Astrocyte (in vitro differentiated cells and primary cell): Measurements from ENCODE around the gene DLGAP4. TPM values are rescaled to one million over a fixed set of nuclear protein-coding genes. Genes with fewer than 3 reads are reported as not detected.

Experiments used
- DNase-seq: peaks from one replicate; pipeline ENCODE4 v3.0.0-alpha.2; 2010; ENCODE audit warnings: low read depth
- FAIRE-seq: peaks from 2 replicates; lab custom pipeline; 2011; peaks lifted over from hg19 to GRCh38; lab: Jason Lieb, UNC
- H2AFZ ChIP-seq: 2 replicates; pipeline ENCODE4 v1.6.0; 2012; ENCODE audit warnings: low read depth, low read length, inconsistent platforms
- H3K27ac ChIP-seq: 2 replicates; pipeline ENCODE4 v1.5.1; 2011; ENCODE audit warnings: low read depth, low read length, inconsistent platforms
- H3K27me3 ChIP-seq: 2 replicates; pipeline ENCODE4 v1.6.0; 2011; ENCODE audit warnings: low read length, inconsistent platforms; ENCODE audit not compliant: insufficient read depth
- H3K36me3 ChIP-seq: 2 replicates; pipeline ENCODE4 v1.5.1; 2011; ENCODE audit warnings: low read length, inconsistent platforms; ENCODE audit not compliant: insufficient read depth
- H3K4me1 ChIP-seq: 2 replicates; pipeline ENCODE4 v1.5.1; 2011; ENCODE audit warnings: low read length, inconsistent platforms; ENCODE audit not compliant: insufficient read depth
- H3K4me2 ChIP-seq: 2 replicates; pipeline ENCODE4 v1.6.0; 2012; ENCODE audit warnings: low read length, inconsistent platforms
- H3K4me3 ChIP-seq: 2 replicates; pipeline ENCODE4 v1.5.1; 2011; ENCODE audit warnings: low read depth, mild to moderate bottlenecking, low read length, inconsistent platforms; ENCODE audit not compliant: insufficient read depth
- H3K79me2 ChIP-seq: 2 replicates; pipeline ENCODE4 v1.6.0; 2012; ENCODE audit warnings: mild to moderate bottlenecking, low read length, inconsistent platforms; ENCODE audit not compliant: insufficient read depth
- H3K9ac ChIP-seq: 2 replicates; pipeline ENCODE4 v1.6.0; 2012; ENCODE audit warnings: mild to moderate bottlenecking, low read length, inconsistent platforms
- H3K9me3 ChIP-seq: 2 replicates; pipeline ENCODE4 v1.5.1; 2012; ENCODE audit warnings: low read depth, mild to moderate bottlenecking, low read length, inconsistent platforms; ENCODE audit not compliant: insufficient read depth
- H4K20me1 ChIP-seq: 2 replicates; pipeline ENCODE4 v1.6.0; 2012; ENCODE audit warnings: low read length, inconsistent platforms; ENCODE audit not compliant: insufficient read depth
- H3K27ac Mint-ChIP-seq: one replicate; pipeline ENCODE4 v1.8.0; 2021; ENCODE audit warnings: mild to moderate bottlenecking, mixed read lengths; ENCODE audit not compliant: unreplicated experiment
- H3K27me3 Mint-ChIP-seq: one replicate; pipeline ENCODE4 v1.8.0; 2021; ENCODE audit warnings: low read depth, mixed read lengths; ENCODE audit not compliant: unreplicated experiment
- H3K36me3 Mint-ChIP-seq: one replicate; pipeline ENCODE4 v1.8.0; 2021; ENCODE audit warnings: low read depth, mixed read lengths; ENCODE audit not compliant: unreplicated experiment
- H3K4me1 Mint-ChIP-seq: one replicate; pipeline ENCODE4 v1.8.0; 2021; ENCODE audit warnings: low read depth, mixed read lengths; ENCODE audit not compliant: unreplicated experiment
- H3K4me3 Mint-ChIP-seq: one replicate; pipeline ENCODE4 v1.8.0; 2021; ENCODE audit warnings: mild to moderate bottlenecking, moderate library complexity, mixed read lengths; ENCODE audit not compliant: unreplicated experiment
- H3K9me3 Mint-ChIP-seq: one replicate; pipeline ENCODE4 v1.8.0; 2021; ENCODE audit warnings: mild to moderate bottlenecking, mixed read lengths; ENCODE audit not compliant: unreplicated experiment
- CTCF ChIP-seq: IDR thresholded peaks from 2 replicates; pipeline ENCODE4 v1.5.1; 2011; ENCODE audit warnings: low read depth, mild to moderate bottlenecking, inconsistent platforms, low read length, moderate library complexity; ENCODE audit not compliant: insufficient read depth
- EZH2 ChIP-seq: IDR thresholded peaks from 2 replicates; pipeline ENCODE4 v1.6.1; 2012; ENCODE audit warnings: mild to moderate bottlenecking, low read length, inconsistent platforms; ENCODE audit not compliant: insufficient read depth
- total RNA-seq: library from RNA; stranded (reverse); gene quantifications from 2 replicates; pipeline ENCODE4 v1.2.1, GENCODE V29; 2021

The DLGAP4 gene
- total RNA-seq, 1 donor from 2014 or later = 135 TPM

DNA sequence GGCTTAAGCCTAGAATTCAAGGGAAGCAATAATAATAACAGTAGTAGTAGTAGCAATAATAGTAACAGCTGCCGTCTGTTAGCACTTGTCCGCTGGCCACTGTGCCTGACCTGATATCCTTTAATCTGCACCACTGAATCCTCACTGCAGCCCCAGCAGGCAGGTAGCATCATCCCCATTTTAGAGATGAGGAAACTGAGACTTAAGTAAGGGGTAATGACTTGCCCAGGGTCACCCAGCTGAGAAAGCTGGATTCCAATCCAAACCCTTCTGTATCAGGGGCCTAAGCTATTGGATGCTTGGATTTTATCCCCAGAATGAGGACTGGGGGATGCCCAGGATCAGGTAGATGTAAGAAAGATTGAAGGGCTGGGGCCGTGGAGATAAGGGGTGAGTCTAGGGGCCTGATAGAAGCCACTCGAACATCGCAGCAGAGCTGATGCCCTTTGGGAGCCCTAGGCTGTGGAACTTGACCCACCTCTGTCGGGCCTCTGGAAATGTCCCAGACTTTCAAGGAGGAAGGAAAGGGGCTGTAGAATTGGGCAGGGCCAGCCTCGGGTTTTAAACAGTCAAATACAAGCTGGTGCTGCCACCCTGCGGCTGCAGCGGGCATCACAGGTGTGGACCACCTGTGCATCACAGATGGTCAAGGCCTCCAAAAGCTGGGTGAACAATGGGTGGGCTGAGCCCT is 133.0 kb downstream of the DLGAP4 start:
- Mint-ChIP-seq H3K4me3 (no peak overlapping the region), H3K9me3 (no peaks in the 10 kb centered on the region), H3K36me3 (no peaks in the 10 kb centered on the region), H3K4me1 (no peaks in the 10 kb centered on the region), H3K27ac (no peak overlapping the region), H3K27me3 (peaks cover 39% of the 10 kb centered on the region)
- no peak for FAIRE-seq
- no peak for DNase-seq
- Histone ChIP-seq H3K9ac (no peak overlapping the region), H3K27me3 (peaks cover 8% of the 10 kb centered on the region), H3K36me3 (no peaks in the 10 kb centered on the region), H4K20me1 (no peaks in the 10 kb centered on the region), H3K4me2 (no peak overlapping the region), H3K4me3 (no peak overlapping the region), H3K79me2 (no peaks in the 10 kb centered on the region), H3K4me1 (no peaks in the 10 kb centered on the region), H3K9me3 (no peaks in the 10 kb centered on the region), H2AFZ (no peak overlapping the region), H3K27ac (no peak overlapping the region)
- TF ChIP-seq EZH2 (no peak), CTCF (peak; percentile 85)

- Histone ChIP-seq H3K4me3 (no peak overlapping the region), H3K36me3 (no peaks in the 10 kb centered on the region), H4K20me1 (no peaks in the 10 kb centered on the region), H3K9ac (no peak overlapping the region), H3K27ac (no peak overlapping the region), H3K9me3 (no peaks in the 10 kb centered on the region), H3K27me3 (peaks cover 8% of the 10 kb centered on the region), H3K4me1 (no peaks in the 10 kb centered on the region), H2AFZ (no peak overlapping the region), H3K79me2 (no peaks in the 10 kb centered on the region), H3K4me2 (no peak overlapping the region)
- Mint-ChIP-seq H3K27me3 (peaks cover 34% of the 10 kb centered on the region), H3K4me3 (no peak overlapping the region), H3K9me3 (no peaks in the 10 kb centered on the region), H3K27ac (no peak overlapping the region), H3K4me1 (no peaks in the 10 kb centered on the region), H3K36me3 (no peaks in the 10 kb centered on the region)
- no peak for FAIRE-seq
- DNase-seq = no peak
- no peak for TF ChIP-seq EZH2
- TF ChIP-seq CTCF = no peak
These were observed 133.6 kb downstream of the DLGAP4 start for GRCh38 chr20:36439731-36440072.

- no peaks in the 10 kb centered on the region for H4K20me1 ChIP-seq
- H3K9ac ChIP-seq = no peak overlapping the region
- Mint-ChIP-seq H3K27ac (peak overlapping the region; percentile 9), H3K36me3 (no peaks in the 10 kb centered on the region), H3K4me1 (no peaks in the 10 kb centered on the region), H3K4me3 (no peak overlapping the region), H3K27me3 (peaks cover 30% of the 10 kb centered on the region), H3K9me3 (no peaks in the 10 kb centered on the region)
- H3K4me2 ChIP-seq = no peak overlapping the region
- no peak for FAIRE-seq
- H3K27me3 ChIP-seq = peaks cover 8% of the 10 kb centered on the region
- no peaks in the 10 kb centered on the region for H3K36me3 ChIP-seq
- DNase-seq = no peak
- H3K27ac ChIP-seq = no peak overlapping the region
- TF ChIP-seq CTCF = no peak
- TF ChIP-seq EZH2 = no peak
- no peaks in the 10 kb centered on the region for H3K9me3 ChIP-seq
- H3K79me2 ChIP-seq = no peaks in the 10 kb centered on the region
- H3K4me1 ChIP-seq = no peaks in the 10 kb centered on the region
- no peak overlapping the region for H2AFZ ChIP-seq
- H3K4me3 ChIP-seq = no peak overlapping the region
These were observed 134.4 kb downstream of the DLGAP4 start for GRCh38 chr20:36440370-36441026.
